PFSK-1 (cell line): ENCODE results near the gene FTSJ1.

Source experiments
- FOXP2 ChIP-seq: optimal IDR thresholded peaks from 2 replicates; pipeline ENCODE3; 2011; ENCODE audit warnings: borderline replicate concordance, control low read depth, inconsistent platforms; ENCODE audit not compliant: insufficient read depth; ENCODE audit errors: extremely low read length, extremely low read depth
- POLR2AphosphoS5 ChIP-seq: IDR thresholded peaks from 2 replicates; pipeline ENCODE4 v1.6.1; 2012; ENCODE audit warnings: low read depth, mild to moderate bottlenecking, control low read depth, low read length, moderate library complexity
- REST ChIP-seq, 2 experiments: IDR thresholded peaks; 2 replicates each; pipeline versions ENCODE4 v1.6.1 to v1.8.0; 2011 to 2012; ENCODE audit warnings: low read depth in 2 of 2, low read length in 2 of 2, control low read depth in 1 of 2, inconsistent platforms in 1 of 2, mild to moderate bottlenecking in 1 of 2, moderate library complexity in 1 of 2; ENCODE audit not compliant: insufficient read depth in 1 of 2
- SIN3A ChIP-seq: IDR thresholded peaks from 2 replicates; pipeline ENCODE4 v1.6.1; 2012; ENCODE audit warnings: mild to moderate bottlenecking, low read length, moderate library complexity, borderline replicate concordance; ENCODE audit not compliant: insufficient read depth
- TAF1 ChIP-seq: IDR thresholded peaks from 2 replicates; pipeline ENCODE4 v1.6.1; 2012; ENCODE audit warnings: low read length, control low read depth, borderline replicate concordance; ENCODE audit not compliant: insufficient read depth

Gene FTSJ1

GRCh38 chrX:48466696-48467095 is 9.3 kb upstream of the FTSJ1 start:
- TF ChIP-seq REST (IDR thresholded peaks at IDR 0.05; ENCODE audit: insufficient read depth in 1 of 2, low read depth in 2 of 2, low read length in 2 of 2) (no peak), SIN3A (no peak), POLR2AphosphoS5 (no peak), FOXP2 (no peak), TAF1 (no peak)

- TF ChIP-seq TAF1 (no peak), FOXP2 (no peak), POLR2AphosphoS5 (no peak), SIN3A (no peak), REST (IDR thresholded peaks at IDR 0.05; ENCODE audit: insufficient read depth in 1 of 2, low read depth in 2 of 2, low read length in 2 of 2) (no peak)
Observed at GRCh38 chrX:48467281-48467761, 8.7 kb upstream of the FTSJ1 start.

GRCh38 chrX:48468247-48468671 is 7.7 kb upstream of the FTSJ1 start:
- TF ChIP-seq FOXP2 (no peak), SIN3A (no peak), POLR2AphosphoS5 (no peak), REST (IDR thresholded peaks at IDR 0.05; ENCODE audit: insufficient read depth in 1 of 2, low read depth in 2 of 2, low read length in 2 of 2) (no peak), TAF1 (no peak)

GRCh38 chrX:48468693-48469691 is 7.0 kb upstream of the FTSJ1 start:
- TF ChIP-seq REST (IDR thresholded peaks at IDR 0.05; ENCODE audit: insufficient read depth in 1 of 2, low read depth in 2 of 2, low read length in 2 of 2) (no peak), POLR2AphosphoS5 (no peak), TAF1 (no peak), FOXP2 (no peak), SIN3A (no peak)
